ENCODE results near the gene KIAA0586.
"Not testable (repeated sequence)": the region's sequence is repeated elsewhere in the genome, so short reads cannot be mapped to it uniquely, and the experiment has no call there.

The KIAA0586 gene

DNA sequence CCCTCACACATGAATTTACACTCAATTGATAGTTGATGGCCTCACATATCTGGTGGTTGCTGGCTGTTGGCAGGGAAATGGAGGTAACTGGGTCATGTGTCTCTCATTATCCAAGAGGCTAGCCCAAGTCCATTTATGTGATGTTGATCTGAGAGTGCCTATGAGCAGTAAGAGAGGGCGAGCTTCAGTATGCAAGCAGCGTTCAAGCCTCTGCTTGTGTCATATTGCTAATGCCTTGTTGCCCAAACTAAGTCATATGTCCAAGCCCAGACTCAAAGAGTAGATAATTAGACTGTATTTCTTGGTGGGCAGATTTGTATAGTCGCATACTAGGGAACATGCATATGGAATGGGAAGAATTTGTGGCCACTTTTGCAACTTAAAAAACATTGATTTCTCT lies 126.4 kb downstream of the KIAA0586 start:
- DNase-seq = no peak

DNA sequence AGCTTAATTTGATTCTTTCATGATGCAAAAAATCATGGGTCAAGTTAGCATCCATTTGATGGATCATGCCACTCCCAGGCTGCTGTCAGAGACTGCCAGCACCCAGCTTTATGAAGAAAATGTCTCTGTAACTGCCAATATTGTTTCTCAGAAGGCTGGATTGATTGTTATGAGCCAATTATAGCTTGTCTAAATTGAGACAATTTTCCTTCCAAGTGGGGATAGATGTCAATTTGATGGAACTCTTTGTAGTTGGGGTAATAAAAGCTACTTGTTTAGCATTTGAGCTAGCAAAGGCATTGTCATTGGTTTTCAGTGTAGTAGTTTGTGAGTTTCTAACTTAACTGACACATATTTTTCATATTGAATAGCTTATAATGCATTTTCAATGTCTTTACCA lies 128.1 kb downstream of the KIAA0586 start:
- DNase-seq = no peak

DNA sequence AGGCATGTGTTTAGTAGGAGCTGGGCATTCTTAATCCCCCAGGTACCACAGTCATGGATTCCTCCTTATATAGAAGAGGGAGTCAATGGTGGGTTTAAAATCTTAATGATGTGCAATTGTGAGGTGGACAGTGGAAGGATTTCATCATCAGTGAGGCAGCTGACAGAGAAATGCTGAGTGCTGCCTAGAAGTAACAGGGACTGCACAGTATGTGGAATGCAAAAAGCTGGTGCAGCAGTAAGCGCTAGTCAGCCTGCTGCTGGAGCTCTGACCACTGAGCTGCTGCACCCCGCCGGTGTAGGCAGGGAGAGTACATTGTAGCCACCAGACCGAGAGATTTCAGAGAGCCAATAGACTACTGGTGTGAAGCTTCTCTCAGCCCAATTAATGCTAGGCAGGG lies 129.7 kb downstream of the KIAA0586 start:
- no peak for DNase-seq

DNA sequence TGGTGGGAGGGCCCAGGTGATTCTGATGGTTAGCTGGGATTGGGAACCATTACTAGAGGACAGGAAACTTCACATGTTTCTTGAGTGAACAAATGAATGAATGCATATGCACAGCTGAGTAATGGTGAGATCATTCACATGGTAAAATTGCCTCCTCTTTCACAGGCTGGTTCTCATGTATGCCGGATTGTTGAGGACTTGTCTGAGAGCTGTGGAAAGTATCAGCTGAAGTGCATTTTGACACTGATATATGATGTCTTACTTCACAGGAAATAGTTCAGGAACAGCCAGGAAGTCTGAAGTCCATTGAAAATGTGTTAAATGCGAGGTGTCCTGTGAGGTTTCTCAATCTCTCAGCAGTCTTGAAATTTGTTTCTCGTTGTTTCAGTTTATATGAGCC lies 132.7 kb downstream of the KIAA0586 start:
- no peak for DNase-seq

GRCh38 chr14:58562141-58562540 lies 134.6 kb downstream of the KIAA0586 start:
- DNase-seq = no peak

DNA sequence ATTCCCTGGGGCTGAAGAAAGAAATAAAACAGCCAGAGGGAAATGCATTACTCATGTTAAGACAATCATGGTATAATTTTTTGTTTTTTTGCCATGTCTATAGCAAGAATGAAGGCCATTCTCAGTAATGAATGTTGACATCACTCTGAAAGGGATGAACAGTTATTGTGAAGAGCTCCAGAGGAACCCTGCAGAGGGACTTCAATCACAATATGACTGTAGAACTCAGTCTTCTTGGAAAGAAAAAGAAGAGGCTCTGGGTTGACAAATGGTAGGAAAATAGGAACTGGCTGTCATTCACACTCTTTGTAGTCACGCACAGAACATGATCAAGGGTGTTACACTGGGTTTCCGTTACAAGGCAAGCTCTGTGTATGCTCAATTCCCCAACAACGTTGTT lies 136.5 kb downstream of the KIAA0586 start:
- DNase-seq = no peak

DNA sequence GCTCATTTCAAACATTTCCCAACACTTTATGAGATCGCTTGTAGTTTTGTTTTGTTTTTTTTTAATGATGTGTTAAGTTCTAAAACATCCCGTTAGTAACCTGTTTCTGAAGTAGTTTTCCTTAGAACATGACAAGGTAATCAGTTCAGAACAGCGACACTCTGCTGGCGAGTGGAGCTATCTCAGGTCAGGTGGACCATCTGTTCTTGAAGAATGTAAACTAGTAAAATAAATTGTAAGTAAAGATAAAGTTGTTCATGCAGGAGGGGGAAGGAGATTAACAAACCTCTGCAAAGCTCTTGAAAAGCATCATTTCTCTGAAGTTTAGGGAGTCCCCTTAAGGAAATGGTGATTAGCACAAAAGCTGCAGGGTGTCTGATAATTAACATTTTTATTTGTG lies 138.3 kb downstream of the KIAA0586 start:
- no peak for DNase-seq

- no peak for DNase-seq
Measured at GRCh38 chr14:58566979-58567378, 139.5 kb downstream of the KIAA0586 start.

DNA sequence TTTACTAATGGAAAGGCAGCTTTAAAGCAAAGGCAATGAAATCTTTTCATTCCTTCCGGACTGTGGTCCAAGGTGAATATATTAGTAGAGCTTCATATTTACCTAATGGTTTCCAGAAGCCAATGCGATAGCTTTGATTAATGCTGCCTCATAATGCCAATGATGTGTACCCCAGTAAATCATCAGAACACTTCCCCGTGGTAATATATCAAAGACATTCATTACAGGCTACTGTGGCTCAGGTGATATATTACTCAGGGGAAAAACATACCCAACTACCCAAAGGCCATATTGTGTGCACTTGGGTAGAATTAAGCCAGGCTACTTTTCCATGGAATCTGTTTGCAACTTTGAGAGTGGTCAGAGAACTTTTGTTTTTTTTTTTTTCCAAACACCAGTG lies 140.8 kb downstream of the KIAA0586 start:
- no peak for DNase-seq

DNA sequence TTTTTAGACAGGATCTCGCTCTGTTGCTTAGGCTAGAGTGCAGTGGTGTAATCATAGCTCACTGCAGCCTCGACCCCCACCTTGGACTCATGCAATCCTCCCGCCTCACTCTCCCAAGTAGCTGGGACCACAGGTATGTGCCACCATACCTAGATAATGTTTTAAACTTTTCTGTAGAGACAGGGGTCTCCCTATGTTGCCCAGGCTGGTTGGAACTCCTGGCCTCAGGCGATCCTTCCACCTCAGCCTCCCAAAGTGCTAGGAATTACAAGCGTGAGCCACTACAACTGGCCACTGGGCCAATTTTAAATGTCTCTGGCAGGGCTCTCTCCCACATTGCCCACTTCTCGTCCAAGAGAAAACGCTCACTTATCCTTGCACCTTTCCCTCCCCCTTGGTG lies 143.7 kb downstream of the KIAA0586 start:
- DNase-seq = no peak

DNA sequence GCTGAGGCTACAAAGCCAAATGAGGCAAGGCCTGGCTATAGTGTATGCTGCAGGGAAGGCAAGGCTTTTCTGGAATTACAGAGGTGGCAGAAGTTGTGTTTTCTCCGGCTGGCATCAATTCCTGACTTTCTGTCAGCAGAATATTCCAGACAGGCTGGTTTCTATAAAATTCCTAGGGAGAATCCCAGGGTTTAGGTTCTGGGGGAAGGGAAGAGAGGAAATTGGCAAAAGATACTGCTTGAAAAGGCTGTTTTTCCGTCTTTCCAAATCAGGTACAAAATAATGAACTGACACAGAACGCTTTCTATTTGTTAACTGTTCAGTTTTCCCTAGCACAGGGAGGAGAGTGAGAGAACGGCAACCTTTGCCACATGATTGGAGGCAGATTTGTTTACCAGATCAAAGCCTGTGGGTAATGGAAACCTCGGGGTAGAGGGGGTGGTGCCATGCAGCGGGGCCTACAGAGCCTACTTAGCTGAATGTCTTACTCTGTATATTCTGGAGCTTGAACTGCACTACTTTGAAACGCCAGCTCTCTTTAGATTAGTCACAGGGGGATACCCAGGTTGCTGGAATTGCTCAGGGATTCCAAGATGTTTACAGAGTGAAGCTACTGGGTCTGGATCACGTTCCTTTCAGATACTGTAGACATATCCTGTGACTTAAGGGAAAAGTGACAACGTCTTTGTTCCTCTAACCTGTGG lies 144.4 kb downstream of the KIAA0586 start:
- DNase-seq = no peak

DNA sequence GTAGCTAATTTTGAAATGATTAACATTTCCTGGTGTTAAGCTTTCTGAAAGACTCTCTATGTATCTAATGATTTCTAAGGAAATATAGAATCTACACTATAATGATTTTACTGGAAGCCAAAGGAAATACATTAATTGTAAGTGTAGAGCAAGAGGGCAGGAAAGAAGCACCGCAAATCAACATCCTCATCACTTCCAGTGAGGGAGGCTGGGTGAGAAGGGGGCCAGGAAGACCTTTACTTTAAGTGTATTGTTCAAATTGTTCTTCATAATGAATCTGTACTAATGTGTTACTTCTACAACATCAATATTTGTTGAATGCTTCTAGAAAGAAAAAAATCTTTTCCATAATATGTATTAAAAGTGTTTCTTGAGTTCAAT lies 144.9 kb downstream of the KIAA0586 start:
- DNase-seq = no peak

GRCh38 chr14:58572863-58573262 lies 145.3 kb downstream of the KIAA0586 start:
- no peak for DNase-seq

DNA sequence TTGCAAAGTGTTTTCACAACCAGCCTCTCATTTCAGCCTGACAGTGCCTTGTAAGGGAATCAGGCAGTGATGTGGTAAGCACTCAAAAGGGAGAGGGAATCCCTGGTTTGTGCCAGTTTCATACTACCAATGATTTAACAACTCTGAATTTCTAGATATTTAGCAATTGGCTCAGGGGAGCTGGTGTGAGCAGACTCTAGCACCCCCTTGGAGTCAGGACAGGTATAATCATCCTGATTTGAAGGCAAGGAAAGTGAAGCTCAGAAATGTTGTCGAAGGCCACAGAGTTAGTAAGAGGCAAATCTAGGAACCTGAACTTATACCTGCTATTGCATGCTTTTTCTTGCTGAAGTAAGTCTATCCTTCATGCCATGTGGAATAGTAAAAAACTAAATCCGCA lies 147.1 kb downstream of the KIAA0586 start:
- no peak for DNase-seq

DNA sequence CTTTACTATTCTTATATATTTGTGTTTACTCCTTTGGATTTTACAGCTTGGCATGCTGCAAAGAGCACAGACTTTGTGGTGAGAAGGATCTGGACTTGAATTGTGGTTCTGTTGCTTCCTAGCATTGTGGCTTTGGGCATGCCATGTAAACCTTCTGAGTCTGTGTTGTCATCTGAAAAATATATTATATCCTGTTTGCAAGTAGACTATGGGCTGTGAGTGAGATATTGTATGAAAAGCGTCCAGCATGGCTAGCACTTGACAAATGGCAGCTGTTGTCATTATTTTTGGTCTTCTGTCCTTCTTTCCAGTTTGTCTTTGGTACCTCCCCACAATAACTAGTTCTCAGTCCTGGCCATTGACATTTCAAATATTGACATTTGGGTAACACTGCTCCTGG lies 148.4 kb downstream of the KIAA0586 start:
- DNase-seq = no peak

GRCh38 chr14:58580035-58580434 lies 152.5 kb downstream of the KIAA0586 start:
- DNase-seq = not testable (repeated sequence)

GRCh38 chr14:58581389-58581788 lies 153.9 kb downstream of the KIAA0586 start:
- not testable (repeated sequence) for DNase-seq

GRCh38 chr14:58584383-58584782 lies 156.9 kb downstream of the KIAA0586 start:
- DNase-seq = no peak

- no peak for DNase-seq
Measured at GRCh38 chr14:58587271-58587670, 159.8 kb downstream of the KIAA0586 start.

- not testable (repeated sequence) for DNase-seq
Measured at GRCh38 chr14:58588321-58588720, 160.8 kb downstream of the KIAA0586 start.

GRCh38 chr14:58593977-58594376 lies 166.5 kb downstream of the KIAA0586 start:
- no peak for DNase-seq

GRCh38 chr14:58597041-58597440 lies 169.5 kb downstream of the KIAA0586 start:
- DNase-seq = no peak

DNA sequence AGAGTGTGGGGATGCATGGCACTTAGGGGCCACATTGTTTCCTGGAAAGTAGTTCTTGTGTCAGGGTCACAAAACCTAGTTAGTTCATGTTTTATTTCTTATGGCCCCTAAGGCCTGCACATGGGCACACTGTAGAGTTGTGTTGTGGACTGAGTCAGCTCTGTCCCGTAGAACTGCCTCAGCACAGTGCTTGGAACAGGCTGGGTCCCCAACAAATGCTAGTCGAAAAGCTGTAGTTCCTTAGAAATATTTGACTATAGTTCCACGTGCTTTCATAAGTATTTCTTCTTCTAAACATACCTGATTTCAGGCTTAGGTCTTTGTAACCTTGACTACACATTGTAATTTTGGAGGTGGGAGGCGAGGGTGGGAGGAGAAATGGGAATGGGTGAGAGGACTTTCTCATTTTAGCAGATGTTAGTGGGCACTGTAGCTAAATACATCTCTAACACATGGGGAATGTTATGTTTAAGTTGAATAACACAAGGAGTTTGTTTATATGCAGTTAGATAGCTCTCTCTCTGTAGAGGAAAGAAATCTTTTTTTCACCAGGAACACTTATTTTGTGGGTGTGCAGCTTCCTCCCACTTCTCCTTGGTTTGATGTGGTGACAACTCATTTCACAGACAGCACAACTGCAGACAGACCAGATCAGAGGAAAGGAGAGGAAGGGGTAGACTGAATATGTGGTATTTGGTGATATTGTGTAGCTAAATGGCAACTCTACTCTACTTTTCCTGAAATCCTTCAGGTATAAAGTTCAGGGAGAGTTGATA lies 170.7 kb downstream of the KIAA0586 start:
- DNase-seq = no peak

- no peak for DNase-seq
Measured at GRCh38 chr14:58598804-58599525, 171.4 kb downstream of the KIAA0586 start.

All from NCI-H1105 (cell line).